Breast epithelium (tissue), 4 donors: Measurements from ENCODE around the gene PPP1CB. TPM values are rescaled to one million over a fixed set of nuclear protein-coding genes. Genes with fewer than 3 reads are reported as not detected.

ENCODE experiments used
- DNase-seq, 2 donors: peaks; one replicate each; pipeline ENCODE4 v3.0.0-alpha.2; 2019; ENCODE audit warnings: low spot score in 2 of 2
- H3K27ac ChIP-seq, 2 donors: fragments of 200-600 bp; sonication (generic) in 1 of 2; one replicate each; pipeline ENCODE4 v1.5.1; 2016 to 2019; ENCODE audit warnings: mild to moderate bottlenecking in 1 of 2
- H3K27me3 ChIP-seq, 2 donors: fragments of 200-600 bp; sonication (generic) in 1 of 2; one replicate each; pipeline versions ENCODE4 v1.5.1 to v1.6.0; 2017 to 2019; ENCODE audit warnings: control low read depth in 1 of 2, mild to moderate bottlenecking in 1 of 2
- H3K36me3 ChIP-seq: fragments of 200-600 bp; one replicate; pipeline ENCODE4 v1.5.1; 2019
- H3K4me1 ChIP-seq, 2 donors: fragments of 200-600 bp; sonication (generic); one replicate each; pipeline ENCODE4 v1.5.1; 2016 to 2019; ENCODE audit warnings: control low read depth in 1 of 2
- H3K4me3 ChIP-seq, 3 donors: fragments of 200-600 bp; sonication (generic); 1 replicate in 2 of 3; 2 replicates in 1 of 3; pipeline ENCODE4 v1.5.1; 2016 to 2019; ENCODE audit warnings: mild to moderate bottlenecking in 3 of 3, moderate library complexity in 2 of 3
- H3K9me3 ChIP-seq, 2 donors: fragments of 200-600 bp; sonication (generic) in 1 of 2; one replicate each; pipeline ENCODE4 v1.5.1; 2016 to 2019; ENCODE audit warnings: control low read depth in 1 of 2
- POLR2A ChIP-seq: fragments of 450-650 bp; IDR thresholded peaks from one replicate; pipeline ENCODE4 v1.6.1; 2016; ENCODE audit warnings: antibody characterized with exemption, mild to moderate bottlenecking, moderate library complexity
- POLR2AphosphoS5 ChIP-seq, 3 donors: sonication (generic); formaldehyde crosslinking; IDR thresholded peaks; one replicate each; pipeline ENCODE4 v1.6.1; 2017; ENCODE audit warnings: antibody characterized with exemption in 3 of 3
- intact Hi-C: fragments of 100-400 bp; cut with DNase I; formaldehyde crosslinking; loops from one replicate; pipeline ENCODE4 v1.15.1; 2023; ENCODE audit warnings: low total_unique reads
- total RNA-seq, 3 donors: library from RNA; depleted of rRNA; stranded (reverse); fragments of >200 nt; gene quantifications; one replicate each; pipeline ENCODE4 v1.1.0, GENCODE V29; 2016
- TF ChIP-seq, protein P1 (sequence below), 3 donors: fragments of 450-650 bp; IDR thresholded peaks; one replicate each; pipeline ENCODE4 v1.5.1; 2016 to 2017; ENCODE audit warnings: antibody characterized with exemption in 3 of 3, mild to moderate bottlenecking in 3 of 3, moderate library complexity in 3 of 3

Gene PPP1CB
- total RNA-seq, 3 donors from 2014 or later, result 189 to 294 (median 289) TPM

GRCh38 chr2:28810384-28811285, 59.0 kb downstream of the PPP1CB start, which contains the start of gene SPDYA:
Gene SPDYA (plus strand): TSS chr2:28810834. CDS start chr2:28816015, 5,181 bp downstream.
- TF ChIP-seq POLR2AphosphoS5 (IDR thresholded peaks at IDR 0.05), result peak in 1 of 3 donors; percentile 20
- TF ChIP-seq, protein P1, sequence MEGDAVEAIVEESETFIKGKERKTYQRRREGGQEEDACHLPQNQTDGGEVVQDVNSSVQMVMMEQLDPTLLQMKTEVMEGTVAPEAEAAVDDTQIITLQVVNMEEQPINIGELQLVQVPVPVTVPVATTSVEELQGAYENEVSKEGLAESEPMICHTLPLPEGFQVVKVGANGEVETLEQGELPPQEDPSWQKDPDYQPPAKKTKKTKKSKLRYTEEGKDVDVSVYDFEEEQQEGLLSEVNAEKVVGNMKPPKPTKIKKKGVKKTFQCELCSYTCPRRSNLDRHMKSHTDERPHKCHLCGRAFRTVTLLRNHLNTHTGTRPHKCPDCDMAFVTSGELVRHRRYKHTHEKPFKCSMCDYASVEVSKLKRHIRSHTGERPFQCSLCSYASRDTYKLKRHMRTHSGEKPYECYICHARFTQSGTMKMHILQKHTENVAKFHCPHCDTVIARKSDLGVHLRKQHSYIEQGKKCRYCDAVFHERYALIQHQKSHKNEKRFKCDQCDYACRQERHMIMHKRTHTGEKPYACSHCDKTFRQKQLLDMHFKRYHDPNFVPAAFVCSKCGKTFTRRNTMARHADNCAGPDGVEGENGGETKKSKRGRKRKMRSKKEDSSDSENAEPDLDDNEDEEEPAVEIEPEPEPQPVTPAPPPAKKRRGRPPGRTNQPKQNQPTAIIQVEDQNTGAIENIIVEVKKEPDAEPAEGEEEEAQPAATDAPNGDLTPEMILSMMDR (IDR thresholded peaks at IDR 0.05), result no peak
- peak; percentile 43 to 55 for DNase-seq
- intact Hi-C loops, result no loop called here
- H3K36me3 ChIP-seq, result no peaks in the 10 kb centered on the region
- peak within 1 kb of the TSS; percentile 42 to 76 (median 59) for H3K4me3 ChIP-seq
- peak within 1 kb of the TSS; percentile 10 to 45 for H3K27ac ChIP-seq
- H3K27me3 ChIP-seq, result no peaks in the 10 kb centered on the region
- H3K4me1 ChIP-seq, result peaks cover 0 to 7% of the 10 kb centered on the region in 2 donors
- no peaks in the 10 kb centered on the region for H3K9me3 ChIP-seq

GRCh38 chr2:28818053-28818452, 66.4 kb downstream of the PPP1CB start:
- Histone ChIP-seq H3K36me3 (no peaks in the 10 kb centered on the region), H3K27me3 (no peaks in the 10 kb centered on the region), H3K4me1 (no peaks in the 10 kb centered on the region), H3K4me3 (no peak overlapping the region), H3K9me3 (no peaks in the 10 kb centered on the region), H3K27ac (no peak overlapping the region)
- no peak for DNase-seq
- TF ChIP-seq POLR2A, result no peak
- TF ChIP-seq, protein P1 (IDR thresholded peaks at IDR 0.05), result no peak
- TF ChIP-seq POLR2AphosphoS5 (IDR thresholded peaks at IDR 0.05), result no peak
- intact Hi-C loops, result no loop called here

GRCh38 chr2:28821295-28821958, 69.8 kb downstream of the PPP1CB start:
- Histone ChIP-seq H3K27me3 (no peaks in the 10 kb centered on the region), H3K4me1 (no peaks in the 10 kb centered on the region), H3K9me3 (no peaks in the 10 kb centered on the region), H3K27ac (no peak overlapping the region), H3K4me3 (no peak overlapping the region), H3K36me3 (no peaks in the 10 kb centered on the region)
- DNase-seq, result no peak
- TF ChIP-seq, protein P1 (IDR thresholded peaks at IDR 0.05), result peak; percentile 68 to 75 (median 69)
- TF ChIP-seq POLR2AphosphoS5 (IDR thresholded peaks at IDR 0.05), result no peak
- intact Hi-C loops, result no loop called here

GRCh38 chr2:28822036-28822435, 70.4 kb downstream of the PPP1CB start:
- Histone ChIP-seq H3K4me1 (no peaks in the 10 kb centered on the region), H3K36me3 (no peaks in the 10 kb centered on the region), H3K27ac (no peak overlapping the region), H3K4me3 (no peak overlapping the region), H3K9me3 (no peaks in the 10 kb centered on the region), H3K27me3 (no peaks in the 10 kb centered on the region)
- intact Hi-C loops, result no loop called here
- no peak for DNase-seq
- TF ChIP-seq, protein P1 (IDR thresholded peaks at IDR 0.05), result no peak
- TF ChIP-seq POLR2AphosphoS5 (IDR thresholded peaks at IDR 0.05) (no peak), POLR2A (no peak)

DNA sequence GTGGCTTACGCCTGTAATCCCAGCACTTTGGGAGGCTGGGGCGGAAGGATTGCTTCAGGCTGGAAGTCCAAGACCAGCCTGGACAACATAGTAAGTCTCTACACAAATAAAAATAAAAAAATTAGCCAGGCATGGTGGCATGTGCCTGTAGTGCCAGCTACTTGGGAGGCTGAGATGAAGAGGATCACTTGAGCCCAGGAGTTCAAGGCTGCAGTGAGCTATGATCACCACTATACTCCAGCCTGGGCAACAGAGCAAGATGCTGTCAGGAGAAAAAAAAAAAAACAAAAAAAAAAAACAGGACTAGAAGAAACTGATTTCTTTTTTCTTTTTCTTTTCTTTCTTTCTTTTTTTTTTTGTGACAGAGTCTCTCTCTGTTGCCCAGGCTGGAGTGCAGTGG, 72.6 kb downstream of the PPP1CB start:
- no peak for DNase-seq
- Histone ChIP-seq H3K4me1 (no peaks in the 10 kb centered on the region), H3K9me3 (no peaks in the 10 kb centered on the region), H3K36me3 (no peaks in the 10 kb centered on the region), H3K27ac (no peak overlapping the region), H3K27me3 (no peaks in the 10 kb centered on the region), H3K4me3 (no peak overlapping the region)
- intact Hi-C loops, result no loop called here
- TF ChIP-seq POLR2AphosphoS5 (IDR thresholded peaks at IDR 0.05), result no peak
- no peak for TF ChIP-seq POLR2A
- TF ChIP-seq, protein P1 (IDR thresholded peaks at IDR 0.05), result no peak
